ENCODE results near the gene TMEM178B.

DNA sequence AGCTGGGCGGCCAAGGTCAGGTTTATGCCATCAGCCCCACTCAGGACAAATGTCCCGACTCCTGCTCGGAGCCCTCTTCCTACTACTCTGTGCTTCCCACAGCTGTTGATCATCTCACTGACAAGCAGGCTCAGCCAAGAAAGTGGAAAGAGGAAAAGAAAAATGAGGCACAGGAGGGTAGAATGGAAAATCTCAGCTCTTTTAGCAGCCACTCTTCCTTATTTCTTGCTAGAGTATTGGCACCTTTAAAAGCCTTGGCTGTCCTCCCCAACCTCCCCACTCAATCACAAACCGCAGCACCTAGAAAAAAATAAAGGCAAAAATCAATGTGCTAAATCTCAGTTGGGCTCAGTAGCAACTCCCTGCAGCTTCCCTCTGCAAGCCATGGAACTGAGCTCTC is 442.1 kb downstream of the TMEM178B start:
- TF ChIP-seq, protein P1, sequence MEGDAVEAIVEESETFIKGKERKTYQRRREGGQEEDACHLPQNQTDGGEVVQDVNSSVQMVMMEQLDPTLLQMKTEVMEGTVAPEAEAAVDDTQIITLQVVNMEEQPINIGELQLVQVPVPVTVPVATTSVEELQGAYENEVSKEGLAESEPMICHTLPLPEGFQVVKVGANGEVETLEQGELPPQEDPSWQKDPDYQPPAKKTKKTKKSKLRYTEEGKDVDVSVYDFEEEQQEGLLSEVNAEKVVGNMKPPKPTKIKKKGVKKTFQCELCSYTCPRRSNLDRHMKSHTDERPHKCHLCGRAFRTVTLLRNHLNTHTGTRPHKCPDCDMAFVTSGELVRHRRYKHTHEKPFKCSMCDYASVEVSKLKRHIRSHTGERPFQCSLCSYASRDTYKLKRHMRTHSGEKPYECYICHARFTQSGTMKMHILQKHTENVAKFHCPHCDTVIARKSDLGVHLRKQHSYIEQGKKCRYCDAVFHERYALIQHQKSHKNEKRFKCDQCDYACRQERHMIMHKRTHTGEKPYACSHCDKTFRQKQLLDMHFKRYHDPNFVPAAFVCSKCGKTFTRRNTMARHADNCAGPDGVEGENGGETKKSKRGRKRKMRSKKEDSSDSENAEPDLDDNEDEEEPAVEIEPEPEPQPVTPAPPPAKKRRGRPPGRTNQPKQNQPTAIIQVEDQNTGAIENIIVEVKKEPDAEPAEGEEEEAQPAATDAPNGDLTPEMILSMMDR (IDR thresholded peaks at IDR 0.05 in 2 of 3, conservative IDR thresholded peaks at IDR 0.05 in 1 of 3; ENCODE audit: control insufficient read depth in 2 of 3, extremely low read depth in 1 of 3, insufficient read depth in 1 of 3, low read depth in 3 of 3, low read length in 3 of 3), result no peak
- TF ChIP-seq YY1 (IDR thresholded peaks at IDR 0.05; ENCODE audit: low read depth, low read length) (no peak), SMC3 (IDR thresholded peaks at IDR 0.05; ENCODE audit: borderline replicate concordance, low read length) (no peak), SMARCA5 (IDR thresholded peaks at IDR 0.05) (no peak), JUND (IDR thresholded peaks at IDR 0.05; ENCODE audit: low read depth, low read length) (no peak), CEBPB (IDR thresholded peaks at IDR 0.05; ENCODE audit: borderline replicate concordance in 1 of 2, low read depth in 2 of 2, low read length in 2 of 2) (no peak), SIX5 (IDR thresholded peaks at IDR 0.05; ENCODE audit: low read depth, low read length, severe bottlenecking) (no peak), MTA3 (IDR thresholded peaks at IDR 0.05; ENCODE audit: borderline replicate concordance, low read length) (no peak), RAD21 (IDR thresholded peaks at IDR 0.05; ENCODE audit: insufficient read depth, low read depth, low read length) (no peak), RELA (IDR thresholded peaks at IDR 0.05; ENCODE audit: borderline replicate concordance, partially characterized antibody) (no peak)
- TF ChIP-seq, protein P2, sequence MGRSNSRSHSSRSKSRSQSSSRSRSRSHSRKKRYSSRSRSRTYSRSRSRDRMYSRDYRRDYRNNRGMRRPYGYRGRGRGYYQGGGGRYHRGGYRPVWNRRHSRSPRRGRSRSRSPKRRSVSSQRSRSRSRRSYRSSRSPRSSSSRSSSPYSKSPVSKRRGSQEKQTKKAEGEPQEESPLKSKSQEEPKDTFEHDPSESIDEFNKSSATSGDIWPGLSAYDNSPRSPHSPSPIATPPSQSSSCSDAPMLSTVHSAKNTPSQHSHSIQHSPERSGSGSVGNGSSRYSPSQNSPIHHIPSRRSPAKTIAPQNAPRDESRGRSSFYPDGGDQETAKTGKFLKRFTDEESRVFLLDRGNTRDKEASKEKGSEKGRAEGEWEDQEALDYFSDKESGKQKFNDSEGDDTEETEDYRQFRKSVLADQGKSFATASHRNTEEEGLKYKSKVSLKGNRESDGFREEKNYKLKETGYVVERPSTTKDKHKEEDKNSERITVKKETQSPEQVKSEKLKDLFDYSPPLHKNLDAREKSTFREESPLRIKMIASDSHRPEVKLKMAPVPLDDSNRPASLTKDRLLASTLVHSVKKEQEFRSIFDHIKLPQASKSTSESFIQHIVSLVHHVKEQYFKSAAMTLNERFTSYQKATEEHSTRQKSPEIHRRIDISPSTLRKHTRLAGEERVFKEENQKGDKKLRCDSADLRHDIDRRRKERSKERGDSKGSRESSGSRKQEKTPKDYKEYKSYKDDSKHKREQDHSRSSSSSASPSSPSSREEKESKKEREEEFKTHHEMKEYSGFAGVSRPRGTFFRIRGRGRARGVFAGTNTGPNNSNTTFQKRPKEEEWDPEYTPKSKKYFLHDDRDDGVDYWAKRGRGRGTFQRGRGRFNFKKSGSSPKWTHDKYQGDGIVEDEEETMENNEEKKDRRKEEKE (IDR thresholded peaks at IDR 0.05), result no peak

Data from GM12878 (cell line).